H9 (cell line): ENCODE results near the gene ZNF205. TPM values are rescaled to one million over a fixed set of nuclear protein-coding genes. Genes with fewer than 3 reads are reported as not detected.

Source experiments
- DNase-seq: peaks from one replicate; pipeline ENCODE4 v3.0.0-alpha.2; 2017
- H2AFZ ChIP-seq: one replicate; pipeline ENCODE4 v1.6.1; 2013; ENCODE audit warnings: mild to moderate bottlenecking, low read length, control low read depth, moderate library complexity
- H2AK5ac ChIP-seq: 2 replicates; pipeline ENCODE4 v1.6.1; 2013; ENCODE audit warnings: low read length, control low read depth, mixed read lengths; ENCODE audit not compliant: insufficient read length
- H2BK120ac ChIP-seq: one replicate; pipeline ENCODE4 v1.6.1; 2013; ENCODE audit warnings: low read depth, mild to moderate bottlenecking, low read length, control low read depth, inconsistent platforms; ENCODE audit not compliant: poor library complexity, severe bottlenecking
- H2BK12ac ChIP-seq: 2 replicates; pipeline ENCODE4 v1.6.1; 2013; ENCODE audit warnings: low read length, control low read depth, mixed read lengths, low read depth; ENCODE audit not compliant: insufficient read length
- H2BK15ac ChIP-seq: 2 replicates; pipeline ENCODE4 v1.6.1; 2013; ENCODE audit warnings: low read depth, low read length, control low read depth
- H2BK20ac ChIP-seq: one replicate; pipeline ENCODE4 v1.6.1; 2013; ENCODE audit warnings: low read depth, mild to moderate bottlenecking, low read length, control low read depth, inconsistent platforms; ENCODE audit not compliant: poor library complexity, severe bottlenecking
- H2BK5ac ChIP-seq: 2 replicates; pipeline ENCODE4 v1.6.1; 2013; ENCODE audit warnings: low read length, control low read depth, mixed read lengths; ENCODE audit not compliant: insufficient read length
- H3K14ac ChIP-seq: 2 replicates; pipeline ENCODE4 v1.6.1; 2013; ENCODE audit warnings: low read length, control low read depth; ENCODE audit not compliant: insufficient read depth
- H3K18ac ChIP-seq: 2 replicates; pipeline ENCODE4 v1.6.1; 2013; ENCODE audit warnings: low read depth, mild to moderate bottlenecking, mixed read lengths, low read length, control low read depth; ENCODE audit not compliant: insufficient read length
- H3K23ac ChIP-seq: 2 replicates; pipeline ENCODE4 v1.6.1; 2013; ENCODE audit warnings: low read length, control low read depth, mixed read lengths, low read depth; ENCODE audit not compliant: insufficient read length
- H3K23me2 ChIP-seq: 2 replicates; pipeline ENCODE4 v1.6.1; 2013; ENCODE audit warnings: low read depth, mild to moderate bottlenecking, mixed read lengths, low read length, control low read depth; ENCODE audit not compliant: insufficient read length, poor library complexity, severe bottlenecking
- H3K27ac ChIP-seq: 2 replicates; pipeline ENCODE4 v1.5.1; 2013; ENCODE audit warnings: low read length, control low read depth, mixed read lengths, low read depth; ENCODE audit not compliant: insufficient read length
- H3K27me3 ChIP-seq: 2 replicates; pipeline ENCODE4 v1.6.1; 2013; ENCODE audit warnings: low read length, control low read depth, inconsistent platforms; ENCODE audit not compliant: insufficient read depth
- H3K4ac ChIP-seq: 2 replicates; pipeline ENCODE4 v1.6.1; 2013; ENCODE audit warnings: low read depth, mild to moderate bottlenecking, control low read depth, inconsistent platforms, low read length, moderate library complexity
- H3K4me1 ChIP-seq: 2 replicates; pipeline ENCODE4 v1.6.1; 2013; ENCODE audit warnings: low read length, control low read depth, inconsistent platforms; ENCODE audit not compliant: insufficient read depth
- H3K4me2 ChIP-seq: 2 replicates; pipeline ENCODE4 v1.6.1; 2013; ENCODE audit warnings: low read length, control low read depth, mixed read lengths; ENCODE audit not compliant: insufficient read length, insufficient read depth
- H3K56ac ChIP-seq: 2 replicates; pipeline ENCODE4 v1.6.1; 2013; ENCODE audit warnings: low read depth, mild to moderate bottlenecking, mixed read lengths, low read length, control low read depth; ENCODE audit not compliant: insufficient read length
- H3K79me1 ChIP-seq: 2 replicates; pipeline ENCODE4 v1.6.1; 2013; ENCODE audit warnings: low read depth, mild to moderate bottlenecking, moderate library complexity, low read length, control low read depth, inconsistent platforms; ENCODE audit not compliant: insufficient read depth, poor library complexity, severe bottlenecking
- H3K79me2 ChIP-seq: 2 replicates; pipeline ENCODE4 v1.6.1; 2013; ENCODE audit warnings: low read length, control low read depth, inconsistent platforms; ENCODE audit not compliant: insufficient read depth
- H3K9ac ChIP-seq: 2 replicates; pipeline ENCODE4 v1.6.1; 2013; ENCODE audit warnings: low read length, control low read depth, mixed read lengths; ENCODE audit not compliant: insufficient read length; ENCODE audit errors: extremely low read depth
- H3K9me3 ChIP-seq: one replicate; pipeline ENCODE4 v1.6.1; 2013; ENCODE audit warnings: low read depth, low read length, inconsistent platforms; ENCODE audit not compliant: control insufficient read depth
- H3T11ph ChIP-seq: one replicate; pipeline ENCODE4 v1.6.1; 2013; ENCODE audit warnings: mild to moderate bottlenecking, low read length, control low read depth, inconsistent platforms
- H4K20me1 ChIP-seq: one replicate; pipeline ENCODE4 v1.6.1; 2013; ENCODE audit not compliant: control insufficient read depth, insufficient read length, insufficient read depth
- H4K5ac ChIP-seq: 2 replicates; pipeline ENCODE4 v1.6.1; 2013; ENCODE audit warnings: low read depth, mild to moderate bottlenecking, mixed read lengths, low read length, control low read depth; ENCODE audit not compliant: insufficient read length
- H4K8ac ChIP-seq: replicated peaks from 2 replicates; pipeline ENCODE4 v1.6.1; 2013; ENCODE audit warnings: low read length, control low read depth, mixed read lengths, low read depth; ENCODE audit not compliant: insufficient read length
- H4K91ac ChIP-seq: 2 replicates; pipeline ENCODE4 v1.6.1; 2013; ENCODE audit warnings: low read depth, mild to moderate bottlenecking, moderate library complexity, mixed read lengths, low read length, control low read depth; ENCODE audit not compliant: insufficient read length
- H3K27ac Mint-ChIP-seq, 3 experiments: 2 replicates in 2 of 3; 3 replicates in 1 of 3; pipeline ENCODE4 v1.8.0; 2020 to 2021; ENCODE audit warnings: mixed read lengths in 3 of 3, mild to moderate bottlenecking in 1 of 3, moderate library complexity in 1 of 3
- H3K27me3 Mint-ChIP-seq: 2 replicates; pipeline ENCODE4 v1.8.0; 2021; ENCODE audit warnings: low read depth, mild to moderate bottlenecking, moderate library complexity, mixed read lengths
- H3K36me3 Mint-ChIP-seq, 3 experiments: 2 replicates in 2 of 3; 3 replicates in 1 of 3; pipeline ENCODE4 v1.8.0; 2020 to 2021; ENCODE audit warnings: low read depth in 3 of 3, mixed read lengths in 3 of 3; ENCODE audit not compliant: insufficient read depth in 1 of 3
- H3K4me1 Mint-ChIP-seq, 2 experiments: 2 replicates each; pipeline ENCODE4 v1.8.0; 2020; ENCODE audit warnings: mixed read lengths in 2 of 2
- H3K4me3 Mint-ChIP-seq, 2 experiments: 2 replicates in 1 of 2; 3 replicates in 1 of 2; pipeline ENCODE4 v1.8.0; 2020 to 2021; ENCODE audit warnings: mild to moderate bottlenecking in 2 of 2, mixed read lengths in 2 of 2, moderate library complexity in 1 of 2
- H3K9me3 Mint-ChIP-seq, 2 experiments: 2 replicates in 1 of 2; 3 replicates in 1 of 2; pipeline ENCODE4 v1.8.0; 2020; ENCODE audit warnings: mild to moderate bottlenecking in 2 of 2, mixed read lengths in 2 of 2, moderate library complexity in 1 of 2
- CTCF ChIP-seq: fragments of 200-600 bp; sonication (generic); conservative IDR thresholded peaks from 3 replicates; pipeline ENCODE4 v1.8.0; 2021; ENCODE audit warnings: antibody characterized with exemption, mild to moderate bottlenecking
- WGBS: extraction: QIAGEN DNeasy Blood & Tissue Kit; methylation state at CpG from one replicate; pipeline ENCODE4 v1.1.7; 2013; ENCODE audit warnings: missing lambda C conversion rate, low lambda C conversion rate, mixed read lengths; ENCODE audit not compliant: insufficient read length; ENCODE audit errors: extremely low coverage; 5-methylcytosine and 5-hydroxymethylcytosine counted together
- total RNA-seq: library from RNA; stranded (reverse); gene quantifications from 2 replicates; pipeline ENCODE4 v1.2.1, GENCODE V29; 2021

ZNF205 gene
- total RNA-seq, 1 experiment from 2014 or later = 16.8 TPM

DNA sequence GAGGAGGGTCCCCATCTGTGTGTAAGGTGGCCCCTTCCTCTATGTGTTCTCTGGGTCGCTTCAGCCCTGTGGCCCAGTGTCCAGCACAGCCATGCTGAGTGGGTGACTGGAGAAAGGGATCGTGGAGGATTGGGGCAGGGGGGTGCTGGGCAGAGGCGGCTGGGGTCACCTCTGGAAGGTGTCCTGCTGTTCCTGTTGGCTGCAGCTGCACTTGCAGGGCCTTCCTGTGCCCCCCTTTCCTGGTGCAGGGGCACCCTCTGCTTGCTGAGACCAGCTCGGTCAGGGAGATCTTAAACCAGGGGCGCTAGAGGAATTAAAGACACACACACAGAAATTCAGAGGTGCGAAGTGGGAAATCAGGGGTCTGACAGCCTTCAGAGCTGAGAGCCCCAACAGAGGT is 35.8 kb upstream of the ZNF205 start:
- Mint-ChIP-seq H3K36me3 (peaks cover 0 to 17% (median 0%) of the 10 kb centered on the region in 3 experiments; a peak in 4 of 7 replicates), H3K27me3 (peaks cover 16% of the 10 kb centered on the region), H3K4me3 (no peak overlapping the region), H3K9me3 (no peaks in the 10 kb centered on the region), H3K27ac (no peak overlapping the region), H3K4me1 (peaks cover 23 to 25% of the 10 kb centered on the region in 2 experiments)
- Histone ChIP-seq H3K23me2 (no peaks in the 10 kb centered on the region), H3K9me3 (no peaks in the 10 kb centered on the region), H2BK5ac (no peak overlapping the region), H4K8ac (no peak overlapping the region), H3K56ac (no peak overlapping the region), H3K9ac (no peak overlapping the region), H3K27ac (no peak overlapping the region), H3K4me2 (no peak overlapping the region), H2BK120ac (no peak overlapping the region), H4K20me1 (no peaks in the 10 kb centered on the region), H3K4me1 (no peaks in the 10 kb centered on the region), H3K23ac (no peak overlapping the region), H2AFZ (no peak overlapping the region), H2BK20ac (no peak overlapping the region), H3K79me1 (no peaks in the 10 kb centered on the region), H3K79me2 (no peaks in the 10 kb centered on the region), H4K5ac (no peak overlapping the region), H3K14ac (no peak overlapping the region), H3K4ac (no peak overlapping the region), H3T11ph (no peak overlapping the region), H4K91ac (no peak overlapping the region), H2BK15ac (no peak overlapping the region), H3K18ac (no peak overlapping the region), H2BK12ac (no peak overlapping the region), H3K27me3 (no peaks in the 10 kb centered on the region), H2AK5ac (no peak overlapping the region)
- DNase-seq = no peak
- WGBS = no CpG with 5 or more reads among the region's 6 CpGs
- TF ChIP-seq CTCF = no peak
